GM19324 (cell line): Measurements from ENCODE around the gene INPP4B.

ENCODE experiments used
- ATAC-seq: cut with Tn5 transposase; IDR thresholded peaks from one replicate; pipeline ENCODE4 v1.9.1; 2021; ENCODE audit warnings: mild to moderate bottlenecking, moderate library complexity; ENCODE audit not compliant: unreplicated experiment, low FRiP score

Gene INPP4B

GRCh38 chr4:142121448-142122350 lies 724.4 kb downstream of the INPP4B start:
- no peak for ATAC-seq

GRCh38 chr4:142120921-142121320 lies 725.2 kb downstream of the INPP4B start:
- no peak for ATAC-seq

GRCh38 chr4:142112451-142112850 lies 733.6 kb downstream of the INPP4B start:
- ATAC-seq = no peak

GRCh38 chr4:142110136-142110535 lies 736.0 kb downstream of the INPP4B start:
- no peak for ATAC-seq

- ATAC-seq = no peak
Measured at GRCh38 chr4:142104041-142104440, 742.1 kb downstream of the INPP4B start.

- ATAC-seq = no peak
Measured at GRCh38 chr4:142101401-142101800, 744.7 kb downstream of the INPP4B start.

GRCh38 chr4:142100941-142101340 lies 745.2 kb downstream of the INPP4B start:
- no peak for ATAC-seq

- no peak for ATAC-seq
Measured at GRCh38 chr4:142098900-142099545, 747.1 kb downstream of the INPP4B start.

GRCh38 chr4:142098380-142098779 lies 747.7 kb downstream of the INPP4B start:
- ATAC-seq = no peak

GRCh38 chr4:142097015-142097414 lies 749.1 kb downstream of the INPP4B start:
- ATAC-seq = no peak

GRCh38 chr4:142095886-142096605 lies 750.1 kb downstream of the INPP4B start:
- no peak for ATAC-seq

GRCh38 chr4:142092941-142093340 lies 753.2 kb downstream of the INPP4B start:
- no peak for ATAC-seq

- ATAC-seq = no peak
Measured at GRCh38 chr4:142091691-142092182, 754.4 kb downstream of the INPP4B start.

- ATAC-seq = no peak
Measured at GRCh38 chr4:142091085-142091513, 755.0 kb downstream of the INPP4B start.

- no peak for ATAC-seq
Measured at GRCh38 chr4:142088906-142089305, 757.2 kb downstream of the INPP4B start.

GRCh38 chr4:142085513-142086292 lies 760.4 kb downstream of the INPP4B start:
- ATAC-seq = no peak

- no peak for ATAC-seq
Measured at GRCh38 chr4:142083264-142083663, 762.8 kb downstream of the INPP4B start.

- ATAC-seq = no peak
Measured at GRCh38 chr4:142081025-142081424, 765.1 kb downstream of the INPP4B start.

- no peak for ATAC-seq
Measured at GRCh38 chr4:142079959-142080358, 766.1 kb downstream of the INPP4B start.

- no peak for ATAC-seq
Measured at GRCh38 chr4:142077048-142077447, 769.1 kb downstream of the INPP4B start.
